Measurements from ENCODE around the gene MRPL36.

Gene MRPL36

DNA sequence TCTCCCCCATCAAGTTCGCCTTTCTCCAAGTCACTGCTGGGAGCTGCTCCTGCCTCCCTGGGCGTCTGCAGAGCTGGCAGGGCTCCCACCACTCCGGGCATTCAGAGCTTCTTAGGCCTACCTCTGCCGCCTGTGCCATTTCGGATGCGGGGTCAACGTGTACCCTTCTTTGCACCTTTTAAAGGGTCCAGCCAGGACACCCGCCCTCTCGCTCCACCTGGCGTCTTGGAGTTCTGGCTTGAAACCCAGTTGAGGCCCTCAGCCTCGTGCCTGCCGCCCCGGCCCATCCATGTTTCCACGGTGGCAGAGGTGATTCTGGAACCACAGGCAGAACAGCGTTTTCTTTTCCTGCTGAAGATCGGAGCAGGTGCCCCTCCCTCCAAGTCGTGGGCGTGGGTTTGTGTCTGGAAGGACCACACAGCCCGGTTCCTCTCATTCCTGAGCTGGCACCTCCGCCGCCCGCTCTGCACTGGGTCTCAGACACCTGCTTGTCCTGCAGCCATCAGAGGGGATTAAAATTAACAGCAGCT lies 34.5 kb upstream of the MRPL36 start:
- DNase-seq: no peak

DNA sequence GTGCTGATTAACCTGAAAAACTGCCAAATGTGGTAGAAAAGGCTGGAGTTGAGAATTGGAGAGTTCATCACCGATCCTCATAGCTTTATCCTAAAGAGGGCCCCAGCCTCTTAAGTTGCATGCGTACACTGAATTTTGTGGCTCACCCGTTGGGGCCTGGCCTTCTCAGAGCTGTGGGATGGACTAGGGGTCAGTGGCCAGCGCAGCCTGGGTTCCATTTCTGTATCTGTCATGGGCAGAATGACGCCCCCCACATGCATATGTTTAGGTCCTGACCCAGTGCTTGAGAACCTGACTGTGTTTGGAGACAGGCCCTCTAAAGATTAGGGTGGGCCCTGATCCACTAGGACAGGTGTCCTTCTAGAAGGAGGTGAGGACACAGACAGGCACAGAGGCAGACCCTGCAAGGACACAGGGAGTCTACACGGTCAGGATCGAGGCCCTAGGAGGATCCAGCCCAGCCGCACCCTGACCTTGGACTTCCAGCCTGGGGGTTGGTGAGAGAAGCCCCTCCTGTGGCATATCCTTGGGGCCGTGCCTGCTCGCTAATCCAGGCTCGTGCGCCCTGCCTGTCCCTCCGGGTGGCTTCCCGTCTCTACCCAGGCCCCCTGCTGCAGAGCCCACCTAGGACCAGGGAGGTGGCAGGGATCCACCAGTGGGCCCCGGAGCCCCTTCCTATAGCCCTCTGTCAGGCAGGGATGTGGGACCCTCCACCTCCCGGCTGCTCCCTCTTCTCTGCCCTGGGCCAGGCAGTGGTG lies 33.8 kb upstream of the MRPL36 start:
- DNase-seq: no peak

DNA sequence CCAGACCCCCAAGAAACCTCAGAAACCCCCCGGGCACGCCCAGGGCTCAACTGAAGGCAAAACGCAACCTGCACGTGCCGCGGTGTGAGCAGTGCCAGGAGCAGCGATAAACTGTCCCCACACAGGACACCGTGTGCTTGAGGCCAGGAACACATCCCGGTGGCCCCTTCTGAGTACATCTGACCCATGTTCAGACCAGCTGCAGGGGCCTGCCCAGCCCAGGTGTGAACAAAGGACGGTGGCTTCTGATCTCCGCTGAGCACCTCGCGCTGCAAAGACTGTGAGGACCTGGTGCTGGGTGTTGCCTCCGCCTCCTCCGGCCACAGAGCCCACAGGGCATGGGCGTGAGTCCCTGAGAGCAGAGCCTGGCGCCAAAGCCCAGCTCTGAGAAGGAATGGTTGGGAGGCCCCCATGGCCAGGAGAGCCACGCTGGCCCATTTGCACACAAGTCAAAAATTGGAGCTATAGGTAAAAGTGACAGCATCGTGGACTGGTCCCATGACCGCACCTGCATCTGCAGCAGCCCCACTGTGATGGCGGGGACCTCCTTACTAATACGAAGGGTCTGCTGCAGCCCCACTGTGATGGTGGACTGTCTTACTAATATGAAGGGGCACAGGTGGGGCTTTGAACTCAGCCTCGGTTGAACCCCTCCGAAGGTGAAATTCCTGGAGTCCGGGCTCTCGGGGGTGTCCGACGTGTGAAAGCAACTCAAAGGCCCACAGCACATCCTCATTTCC lies 33.0 kb upstream of the MRPL36 start:
- no peak for DNase-seq

DNA sequence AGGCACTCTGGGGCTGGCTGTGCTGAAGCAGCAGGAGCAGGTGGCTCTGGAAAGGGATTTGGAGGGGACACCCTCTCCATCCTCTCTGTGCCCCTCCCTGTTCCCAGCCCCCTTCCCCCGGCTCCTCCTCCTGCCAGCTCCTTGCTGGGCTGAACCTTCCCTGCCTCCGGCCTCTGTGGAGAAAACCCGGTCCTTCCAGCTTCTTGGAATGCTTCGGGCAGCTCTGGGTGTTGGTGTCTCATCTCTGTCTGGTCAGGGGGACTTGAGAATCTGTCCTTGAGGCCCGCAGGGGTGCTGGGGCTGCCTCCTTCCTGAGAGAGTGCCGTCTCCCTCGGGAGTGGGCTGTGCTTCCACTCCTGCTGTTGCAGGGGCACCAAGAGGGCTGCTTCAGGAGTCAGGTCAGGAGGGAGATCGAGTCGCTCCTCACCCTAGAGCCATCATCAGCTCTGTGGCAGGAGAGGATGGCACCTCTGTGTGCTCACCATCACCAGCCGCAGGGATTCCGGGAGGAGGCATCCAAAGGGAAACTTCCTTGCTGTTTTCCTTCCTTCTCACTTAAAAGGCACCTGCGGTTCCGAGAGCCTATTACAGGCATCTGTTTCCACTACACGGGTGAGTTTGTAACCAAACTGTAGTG lies 32.2 kb upstream of the MRPL36 start:
- no peak for DNase-seq

DNA sequence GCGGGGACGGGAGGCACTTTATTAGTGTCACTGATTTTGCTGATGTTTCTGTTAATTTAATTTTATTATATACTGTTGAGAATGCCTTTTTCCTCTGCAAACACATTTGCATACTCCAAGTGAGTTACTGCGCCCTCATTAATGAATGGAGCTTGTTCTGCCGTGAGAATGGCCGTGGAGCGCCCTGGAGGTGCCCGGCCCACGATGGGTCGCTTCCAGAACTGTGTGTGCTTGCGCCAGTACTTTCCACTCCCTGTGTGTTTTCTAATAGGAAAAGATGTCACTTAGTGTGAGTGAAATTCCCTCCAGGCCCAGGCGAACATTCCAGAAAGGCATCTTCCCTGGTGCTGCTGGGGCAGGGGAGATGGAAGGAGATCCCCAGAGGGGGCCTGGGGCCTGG lies 31.6 kb upstream of the MRPL36 start:
- no peak for DNase-seq

DNA sequence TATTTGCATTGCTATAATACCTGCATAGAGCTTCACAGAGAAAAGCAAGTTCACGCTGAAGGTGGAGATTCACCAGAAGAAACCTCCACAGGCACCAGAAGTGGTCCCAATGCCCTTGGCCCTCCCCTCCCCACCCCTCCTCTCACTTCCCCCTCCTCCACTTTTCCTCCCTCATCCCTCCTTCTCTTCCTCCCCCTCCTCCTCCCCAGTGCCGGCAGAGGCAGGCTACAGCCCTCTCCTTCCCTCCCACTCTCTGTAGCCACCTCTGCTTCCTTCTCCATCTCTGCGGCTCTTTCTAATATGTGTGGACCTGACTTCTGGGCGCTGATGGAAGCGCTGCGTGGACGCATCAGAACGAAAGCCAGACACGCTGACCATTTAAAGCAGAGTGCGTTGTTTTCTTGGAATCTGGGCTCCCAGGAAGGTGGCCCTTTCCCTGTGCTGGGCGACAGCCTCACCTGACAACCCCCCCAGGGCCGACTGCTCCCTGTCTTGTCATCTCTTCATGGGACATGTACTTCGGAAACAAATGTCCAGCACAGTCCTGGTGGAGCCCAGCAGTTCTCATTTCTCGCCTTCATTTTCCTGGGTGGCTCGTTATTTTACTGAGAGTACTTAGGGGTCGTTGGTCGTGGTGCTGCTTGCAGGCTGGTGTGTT lies 31.1 kb upstream of the MRPL36 start:
- DNase-seq: no peak

DNA sequence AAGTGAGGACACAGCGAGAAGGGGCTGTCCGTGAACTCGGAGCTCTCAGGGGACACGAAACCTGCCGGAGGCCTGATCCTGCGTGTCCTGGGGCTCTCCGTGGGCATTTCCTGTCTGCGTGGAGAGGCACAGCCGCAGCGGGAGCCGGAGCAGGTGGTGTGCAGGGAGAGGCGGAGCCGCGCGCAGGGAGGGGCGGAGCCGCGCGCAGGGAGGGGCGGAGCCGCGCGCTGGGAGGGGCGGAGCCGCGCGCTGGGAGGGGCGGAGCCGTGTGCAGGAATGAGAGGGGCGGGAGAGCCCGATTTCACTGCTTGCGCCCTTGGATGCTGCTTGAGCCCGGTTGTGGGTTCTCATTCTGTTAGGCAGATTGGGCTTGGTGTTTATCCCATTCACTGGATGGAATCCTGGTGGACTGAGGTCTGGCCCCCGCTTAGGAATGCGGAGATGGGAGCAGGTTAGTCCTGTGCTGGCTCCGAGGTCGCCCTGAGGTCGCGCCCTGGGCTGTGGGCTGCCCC lies 28.3 kb upstream of the MRPL36 start:
- DNase-seq: no peak

DNA sequence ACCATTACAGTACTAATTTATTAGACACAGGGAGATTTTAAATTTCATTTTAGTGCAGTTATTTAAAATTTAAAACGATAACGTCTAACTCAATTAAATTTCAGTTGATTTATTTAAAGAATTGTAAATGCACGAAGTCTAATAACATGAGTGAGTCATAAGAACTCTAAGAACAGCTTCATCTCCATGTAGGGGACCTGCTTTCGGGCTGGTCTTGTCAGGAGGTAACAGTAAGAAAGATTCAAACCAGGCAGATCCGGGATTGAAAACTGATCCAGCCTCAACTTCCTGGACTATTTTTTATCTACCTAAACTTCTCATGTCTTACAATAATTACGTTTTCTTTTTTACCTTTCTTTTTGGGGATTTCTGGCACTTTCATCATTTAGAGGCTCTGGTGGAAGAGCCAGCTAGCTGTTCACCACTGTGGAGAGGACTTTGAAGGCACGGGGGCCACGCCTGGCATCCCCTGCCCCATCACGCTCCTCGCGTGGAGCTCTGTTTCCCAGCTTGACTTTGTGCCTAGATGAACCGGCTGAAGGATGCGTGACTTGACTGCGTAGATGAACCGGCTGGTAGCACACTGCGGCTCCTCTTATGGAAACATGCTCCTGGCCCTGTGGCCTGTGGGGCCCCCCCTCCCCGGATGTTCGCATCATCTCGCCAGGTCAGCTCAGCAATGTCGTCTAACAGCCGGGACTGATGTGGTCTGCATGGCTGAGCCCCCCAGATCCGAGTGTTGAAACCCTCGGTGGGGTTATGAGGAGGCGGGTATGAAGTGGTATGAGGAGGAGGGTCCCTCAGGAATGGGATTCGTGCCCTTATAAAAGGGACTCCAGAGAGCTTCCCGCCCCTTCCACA lies 27.6 kb upstream of the MRPL36 start:
- no peak for DNase-seq

DNA sequence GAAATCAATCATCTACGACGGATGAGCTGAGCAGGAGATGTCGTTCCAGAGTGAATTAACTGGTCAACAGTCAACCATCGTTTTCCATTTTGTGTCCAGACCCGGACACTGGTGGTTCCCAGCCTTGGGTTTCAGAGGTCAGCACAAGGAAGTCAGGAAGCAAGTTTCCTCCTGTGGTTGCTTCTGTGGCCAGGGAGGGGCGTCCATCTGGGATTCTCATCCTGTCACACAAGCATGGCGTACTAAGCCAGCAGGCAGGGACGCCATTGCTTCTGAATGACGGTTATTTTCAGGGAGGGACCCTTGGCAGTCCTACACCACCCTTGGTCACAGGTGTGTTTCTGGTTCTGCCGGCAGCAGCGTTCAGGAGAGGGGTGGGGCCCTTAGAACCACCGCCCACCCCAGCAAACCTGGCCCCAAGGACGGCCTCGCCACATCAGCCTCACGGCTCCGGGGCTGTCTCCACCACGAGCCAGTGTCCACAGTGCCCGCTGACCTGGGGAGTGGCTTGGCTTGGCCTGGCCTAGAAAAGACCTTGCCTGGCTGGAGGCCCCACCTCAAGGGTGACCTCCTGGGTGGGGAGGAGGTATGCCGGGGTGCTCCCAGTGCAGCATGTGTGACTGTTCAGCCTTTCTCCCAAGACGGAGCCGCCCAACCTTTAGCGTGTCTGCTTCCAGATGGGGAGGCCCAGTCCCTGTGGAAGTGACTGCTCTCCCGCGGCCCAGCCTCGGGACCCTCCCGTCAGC lies 26.8 kb upstream of the MRPL36 start:
- DNase-seq: no peak

DNA sequence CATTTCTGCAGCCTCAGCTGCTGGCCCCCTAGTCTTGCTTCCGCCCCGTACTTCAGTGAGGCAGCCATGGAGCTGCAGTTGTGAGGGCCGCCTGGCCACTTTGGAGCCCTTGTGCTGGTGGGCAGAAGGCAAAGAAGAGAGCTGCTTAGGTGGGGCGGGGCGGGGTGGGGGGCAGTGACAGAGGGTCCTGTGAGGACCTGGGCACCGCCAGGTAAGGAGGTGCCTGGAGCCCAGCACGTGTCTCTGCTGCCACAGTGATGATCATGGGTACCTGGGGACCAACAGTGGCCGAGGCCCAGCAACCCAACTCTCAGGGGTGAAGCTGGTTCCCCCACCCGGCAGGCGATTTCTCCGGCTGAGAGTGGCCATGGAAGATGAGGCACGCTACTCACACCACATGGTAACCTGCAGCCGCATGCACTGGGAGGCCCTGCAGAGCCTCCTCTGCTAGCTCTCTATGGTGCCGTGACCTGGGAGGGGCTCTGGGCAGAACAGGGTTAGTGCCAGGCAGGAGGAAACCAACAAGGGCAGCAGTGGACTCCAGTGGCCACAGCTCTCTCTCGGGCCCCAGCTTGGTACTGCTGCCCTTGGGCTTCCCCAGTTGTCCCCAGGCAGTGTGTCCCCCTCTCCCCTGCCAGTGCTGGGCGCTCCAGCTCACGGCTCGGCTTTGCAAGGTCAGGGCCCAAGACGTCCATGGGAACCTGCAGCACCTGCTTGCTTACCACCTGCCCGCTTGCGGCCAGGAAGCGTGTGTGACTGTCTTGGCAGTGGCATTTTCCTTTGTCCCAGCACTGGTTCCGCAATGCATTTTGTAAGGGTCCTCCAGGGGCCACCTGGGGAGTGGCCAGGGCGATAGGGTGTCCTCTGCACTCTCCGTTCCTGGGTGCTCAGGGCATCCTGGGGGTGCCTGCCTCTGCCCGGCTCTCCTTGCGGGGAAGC lies 25.5 kb upstream of the MRPL36 start:
- no peak for DNase-seq

DNA sequence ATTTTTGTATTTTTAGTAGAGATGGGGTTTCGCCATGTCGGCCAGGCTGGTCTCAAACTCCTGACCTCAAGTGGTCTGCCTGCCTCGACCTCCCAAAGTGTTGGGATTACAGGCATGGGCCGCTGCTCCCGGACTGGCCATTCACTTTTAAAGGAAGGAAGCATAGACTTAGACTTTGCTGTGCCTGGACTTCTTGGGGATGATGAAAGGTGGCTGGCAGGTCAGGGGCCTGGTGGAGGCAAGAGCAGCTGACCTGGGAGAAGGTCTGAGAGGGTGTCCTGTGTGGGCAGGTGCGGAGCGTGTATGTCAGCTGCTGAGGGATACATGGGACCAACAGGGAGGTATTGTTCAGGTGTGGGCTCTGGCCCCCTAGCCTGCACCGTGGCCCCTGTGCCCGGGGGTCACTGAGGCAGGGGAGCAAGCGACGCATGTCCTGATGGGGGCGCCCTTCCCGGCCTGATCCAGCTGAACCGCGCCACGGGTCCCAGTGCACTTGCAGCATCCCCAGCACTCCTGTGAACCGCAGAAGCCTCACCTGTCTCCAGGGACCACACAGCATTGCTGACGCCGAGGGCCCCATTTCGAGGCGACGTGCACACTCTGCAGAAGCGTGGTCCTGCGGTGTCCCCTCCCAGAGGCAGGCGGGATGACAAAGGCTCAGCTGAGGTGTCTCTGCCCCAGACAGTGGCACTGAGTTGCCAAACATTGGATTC lies 24.6 kb upstream of the MRPL36 start:
- no peak for DNase-seq

DNA sequence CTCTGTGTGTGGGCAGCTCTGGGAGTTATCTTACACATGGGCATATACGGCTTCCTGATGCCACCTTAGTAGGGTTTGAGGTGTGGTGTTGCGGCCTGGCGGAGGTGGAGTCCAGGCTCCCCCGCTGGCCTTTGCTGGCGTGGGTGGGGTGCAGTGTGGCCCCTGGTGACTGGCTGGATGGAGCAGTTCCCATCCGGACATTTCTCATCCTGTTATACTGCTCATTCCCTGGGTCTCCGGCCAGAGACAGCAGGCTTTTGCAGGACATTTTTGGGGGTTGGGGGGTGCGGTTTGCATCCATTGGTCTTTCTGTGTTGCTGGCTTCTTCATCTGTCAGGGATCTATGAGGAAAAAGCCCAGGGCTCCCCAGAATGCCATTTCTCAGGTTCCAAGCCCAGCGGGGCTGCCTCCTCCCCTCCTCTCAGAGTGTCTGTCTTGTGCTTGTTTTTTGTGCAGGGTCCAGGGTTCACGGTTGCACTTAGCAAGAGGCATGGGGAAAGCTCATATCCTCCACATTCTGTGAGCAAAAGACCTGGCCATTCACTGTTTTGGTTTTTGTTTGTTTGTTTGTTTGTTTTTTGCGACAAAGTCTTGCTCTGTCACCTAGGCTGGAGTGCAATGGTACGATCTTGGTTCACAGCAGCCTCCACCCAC lies 23.9 kb upstream of the MRPL36 start:
- no peak for DNase-seq

DNA sequence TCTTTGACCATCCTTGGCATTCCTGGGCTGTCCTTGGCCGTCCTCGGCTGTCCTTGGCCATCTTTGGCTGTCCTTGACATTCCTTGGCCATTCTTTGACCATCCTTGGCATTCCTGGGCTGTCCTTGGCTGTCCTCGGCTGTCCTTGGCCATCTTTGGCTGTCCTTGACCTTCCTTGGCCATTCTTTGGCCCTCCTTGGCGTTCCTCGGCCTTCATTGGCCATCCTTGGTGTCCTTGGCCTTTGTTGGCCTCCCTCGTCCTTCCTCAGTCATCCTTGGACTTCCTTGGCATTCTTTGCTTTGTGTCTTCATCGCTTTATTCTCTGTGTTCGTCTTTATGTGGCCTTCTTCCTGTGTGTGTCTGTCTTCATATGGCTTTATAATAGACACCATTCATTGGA lies 22.2 kb upstream of the MRPL36 start:
- no peak for DNase-seq

DNA sequence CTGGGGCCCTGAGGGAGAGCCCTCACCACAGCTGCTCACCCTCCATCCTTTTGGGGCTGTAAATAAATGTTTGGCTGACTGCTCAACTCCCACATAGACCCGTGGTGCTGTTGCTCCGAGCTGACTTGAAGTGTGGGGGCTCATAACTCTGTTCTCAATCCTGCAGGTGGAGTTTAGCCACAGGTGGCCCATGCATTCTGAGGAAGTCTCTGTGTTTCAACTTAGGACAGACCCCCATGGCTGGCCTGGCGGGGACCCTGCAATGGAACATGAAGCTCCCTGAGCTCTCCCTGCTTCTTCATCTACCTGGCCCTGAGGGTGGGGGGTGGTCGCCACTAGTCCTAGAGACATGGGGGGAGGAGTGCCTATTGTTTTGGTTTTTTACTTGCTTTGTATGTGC lies 21.3 kb upstream of the MRPL36 start:
- no peak for DNase-seq

DNA sequence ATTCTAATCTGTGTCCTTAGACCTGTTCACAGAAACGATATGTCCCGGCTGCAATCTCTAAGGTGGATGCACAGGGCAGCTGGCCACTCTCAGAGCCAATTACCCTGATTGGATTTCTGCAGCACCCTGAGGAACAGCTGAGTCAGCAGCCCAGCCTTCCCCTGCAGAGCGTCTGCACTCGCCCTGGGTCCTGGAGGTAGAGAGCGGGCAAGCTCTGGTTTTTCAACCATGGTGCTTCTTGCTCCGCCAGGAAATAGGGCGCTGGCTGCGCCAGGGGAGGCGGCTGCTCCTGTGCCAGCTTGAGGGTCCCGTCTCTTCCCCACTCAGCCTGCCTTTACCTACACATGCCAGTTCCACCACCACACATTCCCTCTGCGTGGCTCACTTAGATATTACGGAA lies 20.7 kb upstream of the MRPL36 start:
- DNase-seq: no peak

DNA sequence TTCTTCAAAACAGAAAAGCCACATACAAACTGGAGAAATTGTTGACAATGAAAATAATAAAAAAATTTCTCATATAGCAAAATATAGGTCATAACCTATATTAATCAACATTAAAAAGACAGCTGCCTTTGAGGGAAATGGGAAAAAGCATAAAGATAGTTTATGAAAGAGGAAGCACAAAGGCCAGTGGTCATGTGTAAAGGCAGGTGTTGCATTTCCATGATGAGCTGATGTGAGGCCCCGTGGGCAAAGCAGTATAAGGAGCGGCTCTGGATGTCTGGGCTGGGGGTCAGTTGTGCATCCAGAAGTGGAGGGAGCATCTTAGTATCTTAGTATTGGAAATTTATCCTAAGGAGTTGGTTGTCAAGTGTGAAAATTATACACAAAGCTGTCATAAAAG lies 19.8 kb upstream of the MRPL36 start:
- DNase-seq: no peak

DNA sequence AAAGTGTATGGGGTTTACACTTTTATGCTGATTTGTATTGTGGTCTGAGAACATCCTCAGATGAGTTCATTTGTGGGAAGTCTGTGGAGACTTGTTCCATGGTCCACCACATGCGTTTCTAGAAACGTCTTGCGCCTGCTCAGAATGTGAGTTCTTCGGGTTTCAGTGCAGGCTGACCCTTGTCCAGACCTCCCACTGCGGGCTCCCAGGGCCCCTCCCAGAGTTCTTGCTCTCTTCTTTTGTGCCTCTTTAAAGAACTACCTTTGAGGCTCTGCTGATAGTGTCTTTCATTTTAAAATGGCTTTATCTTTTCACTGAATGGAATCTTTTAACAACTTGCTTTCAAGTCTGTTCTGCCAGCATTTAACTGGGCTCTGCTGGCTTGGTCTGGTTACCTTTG lies 19.1 kb upstream of the MRPL36 start:
- no peak for DNase-seq

DNA sequence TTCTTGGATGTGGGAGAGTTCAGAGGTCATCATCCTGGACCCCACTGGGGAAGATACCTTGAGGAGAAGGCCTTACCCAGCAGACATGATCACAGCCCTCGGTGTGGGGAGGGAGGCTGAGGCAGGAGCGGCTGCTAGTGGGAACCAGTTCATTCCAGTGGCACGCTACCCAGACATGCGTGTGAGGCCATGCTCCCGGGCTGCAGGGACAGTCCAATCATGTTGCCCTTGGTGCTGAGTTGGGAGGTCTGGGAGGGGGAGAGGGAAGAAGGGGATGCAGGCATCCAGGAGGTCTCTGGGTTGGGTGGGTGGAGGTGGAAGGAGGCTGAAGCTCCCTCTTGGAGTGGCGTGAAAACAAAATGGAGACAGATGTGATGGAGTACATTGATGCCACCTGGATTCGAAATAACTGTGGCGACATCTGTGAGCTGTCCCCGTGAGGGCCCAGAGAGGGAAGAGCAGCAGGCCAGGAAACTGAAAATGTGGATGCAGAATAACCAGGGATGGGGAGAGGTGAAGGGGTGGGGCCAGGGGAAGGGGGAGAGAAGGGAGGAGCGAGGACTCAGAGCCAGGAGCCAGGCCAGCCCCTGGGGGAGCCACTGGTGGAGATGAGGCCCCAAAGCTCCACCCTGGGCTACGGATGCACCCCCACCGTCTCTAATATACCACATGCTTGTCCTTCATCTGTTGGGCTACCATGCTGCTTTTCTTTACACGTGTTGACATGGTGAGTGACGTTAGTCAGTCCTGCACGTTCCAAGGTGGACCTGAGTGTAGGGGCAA lies 17.8 kb upstream of the MRPL36 start:
- DNase-seq: no peak

Data from right kidney (tissue), 1 donor.